ENCODE results near the gene SDK1. TPM values are rescaled to one million over a fixed set of nuclear protein-coding genes. Genes with fewer than 3 reads are reported as not detected.

Gene SDK1
- total RNA-seq, 6 experiments from 2014 or later = not detected

- Mint-ChIP-seq H3K4me3 (no peak overlapping the region), H3K9me3 (peaks cover 61% of the 10 kb centered on the region), H3K4me1 (ENCODE audit: low read depth) (no peaks in the 10 kb centered on the region), H3K27ac (no peak overlapping the region), H3K36me3 (ENCODE audit: low read depth) (no peaks in the 10 kb centered on the region; the same call in 1 of the 2 replicates), H3K27me3 (ENCODE audit: insufficient read depth) (no peaks in the 10 kb centered on the region)
- no peak for DNase-seq
- TF ChIP-seq CTCF (IDR thresholded peaks at IDR 0.05) = no peak
Measured at GRCh38 chr7:3429981-3430380, 128.9 kb downstream of the SDK1 start.

GRCh38 chr7:3430588-3430987 lies 129.5 kb downstream of the SDK1 start:
- no peak overlapping the region for H3K4me3 Mint-ChIP-seq
- no peak overlapping the region for H3K27ac Mint-ChIP-seq
- DNase-seq = no peak
- H3K36me3 Mint-ChIP-seq (ENCODE audit: low read depth) = no peaks in the 10 kb centered on the region; the same call in 1 of the 2 replicates
- H3K9me3 Mint-ChIP-seq = peaks cover 58% of the 10 kb centered on the region
- H3K4me1 Mint-ChIP-seq (ENCODE audit: low read depth) = no peaks in the 10 kb centered on the region
- TF ChIP-seq CTCF (IDR thresholded peaks at IDR 0.05) = no peak
- H3K27me3 Mint-ChIP-seq (ENCODE audit: insufficient read depth) = no peaks in the 10 kb centered on the region; the same call in 1 of the 2 replicates

- Mint-ChIP-seq H3K4me3 (no peak overlapping the region), H3K27me3 (ENCODE audit: insufficient read depth) (no peaks in the 10 kb centered on the region; the same call in 1 of the 2 replicates), H3K36me3 (ENCODE audit: low read depth) (no peaks in the 10 kb centered on the region; the same call in 1 of the 2 replicates), H3K9me3 (peaks cover 56% of the 10 kb centered on the region), H3K27ac (no peak overlapping the region), H3K4me1 (ENCODE audit: low read depth) (no peaks in the 10 kb centered on the region)
- no peak for DNase-seq
- TF ChIP-seq CTCF (IDR thresholded peaks at IDR 0.05) = no peak
Measured at GRCh38 chr7:3431306-3431705, 130.3 kb downstream of the SDK1 start.

- Mint-ChIP-seq H3K9me3 (peaks cover 50% of the 10 kb centered on the region), H3K27ac (no peak overlapping the region), H3K4me1 (ENCODE audit: low read depth) (no peaks in the 10 kb centered on the region), H3K4me3 (no peak overlapping the region), H3K27me3 (ENCODE audit: insufficient read depth) (no peaks in the 10 kb centered on the region; the same call in 1 of the 2 replicates), H3K36me3 (ENCODE audit: low read depth) (no peaks in the 10 kb centered on the region; the same call in 1 of the 2 replicates)
- DNase-seq = no peak
- TF ChIP-seq CTCF (IDR thresholded peaks at IDR 0.05) = no peak
Measured at GRCh38 chr7:3432911-3433310, 131.9 kb downstream of the SDK1 start.

GRCh38 chr7:3434611-3435010 lies 133.6 kb downstream of the SDK1 start:
- TF ChIP-seq CTCF (IDR thresholded peaks at IDR 0.05) = no peak
- Mint-ChIP-seq H3K4me3 (no peak overlapping the region), H3K9me3 (peaks cover 47% of the 10 kb centered on the region), H3K4me1 (ENCODE audit: low read depth) (no peaks in the 10 kb centered on the region), H3K27ac (no peak overlapping the region), H3K27me3 (ENCODE audit: insufficient read depth) (no peaks in the 10 kb centered on the region; the same call in 1 of the 2 replicates), H3K36me3 (ENCODE audit: low read depth) (no peaks in the 10 kb centered on the region; the same call in 1 of the 2 replicates)
- DNase-seq = no peak

GRCh38 chr7:3436112-3436511 lies 135.1 kb downstream of the SDK1 start:
- TF ChIP-seq CTCF (IDR thresholded peaks at IDR 0.05) = no peak
- no peaks in the 10 kb centered on the region; the same call in 1 of the 2 replicates for H3K27me3 Mint-ChIP-seq (ENCODE audit: insufficient read depth)
- H3K36me3 Mint-ChIP-seq (ENCODE audit: low read depth) = no peaks in the 10 kb centered on the region; the same call in 1 of the 2 replicates
- H3K4me3 Mint-ChIP-seq = no peak overlapping the region
- no peak overlapping the region for H3K27ac Mint-ChIP-seq
- no peak for DNase-seq
- H3K9me3 Mint-ChIP-seq = peaks cover 45% of the 10 kb centered on the region
- H3K4me1 Mint-ChIP-seq (ENCODE audit: low read depth) = no peaks in the 10 kb centered on the region
